Endodermal cell (in vitro differentiated cells): Measurements from ENCODE around the gene FNDC3A. TPM values are rescaled to one million over a fixed set of nuclear protein-coding genes. Genes with fewer than 3 reads are reported as not detected.

Experiments
- DNase-seq: peaks from one replicate; pipeline ENCODE4 v3.0.0-alpha.2; 2017
- H3K27ac ChIP-seq: 2 replicates; pipeline ENCODE4 v1.5.1; 2013; ENCODE audit warnings: mild to moderate bottlenecking, low read depth, low read length, moderate library complexity
- H3K27me3 ChIP-seq: 2 replicates; pipeline ENCODE4 v1.6.1; 2013; ENCODE audit warnings: mild to moderate bottlenecking, low read length, moderate library complexity; ENCODE audit not compliant: insufficient read depth, control insufficient read depth, poor library complexity, severe bottlenecking
- H3K36me3 ChIP-seq: 2 replicates; pipeline ENCODE4 v1.7.0; 2013; ENCODE audit warnings: mild to moderate bottlenecking, low read length, moderate library complexity; ENCODE audit not compliant: control insufficient read depth, insufficient read depth
- H3K4me1 ChIP-seq: one replicate; pipeline ENCODE4 v1.7.0; 2013; ENCODE audit warnings: low read length; ENCODE audit not compliant: control insufficient read depth, insufficient read depth
- H3K4me3 ChIP-seq: 2 replicates; pipeline ENCODE4 v1.5.1; 2013; ENCODE audit warnings: mild to moderate bottlenecking, low read length, moderate library complexity
- H3K9ac ChIP-seq: 2 replicates; pipeline ENCODE4 v1.6.1; 2013; ENCODE audit warnings: mild to moderate bottlenecking, low read length, moderate library complexity; ENCODE audit not compliant: poor library complexity, severe bottlenecking; ENCODE audit errors: extremely low read depth
- H3K9me3 ChIP-seq: 2 replicates; pipeline ENCODE4 v1.6.1; 2013; ENCODE audit warnings: mild to moderate bottlenecking, low read length, moderate library complexity; ENCODE audit not compliant: control insufficient read depth
- H3K27ac Mint-ChIP-seq: 2 replicates; pipeline ENCODE4 v1.8.0; 2020; ENCODE audit warnings: mixed read lengths
- H3K27me3 Mint-ChIP-seq: 2 replicates; pipeline ENCODE4 v1.8.0; 2021; ENCODE audit warnings: mild to moderate bottlenecking, mixed read lengths; ENCODE audit not compliant: insufficient read depth
- H3K36me3 Mint-ChIP-seq: 2 replicates; pipeline ENCODE4 v1.8.0; 2020; ENCODE audit warnings: low read depth, mixed read lengths
- H3K4me1 Mint-ChIP-seq: 2 replicates; pipeline ENCODE4 v1.8.0; 2020; ENCODE audit warnings: mixed read lengths
- H3K4me3 Mint-ChIP-seq: 2 replicates; pipeline ENCODE4 v1.8.0; 2020; ENCODE audit warnings: mild to moderate bottlenecking, moderate library complexity, mixed read lengths
- H3K9me3 Mint-ChIP-seq: 2 replicates; pipeline ENCODE4 v1.8.0; 2020; ENCODE audit warnings: mild to moderate bottlenecking, mixed read lengths
- WGBS, 2 experiments: methylation state at CpG; one replicate each; pipeline versions ENCODE4 v1.1.5 to v1.1.7; 2013; ENCODE audit warnings: missing lambda C conversion rate in 2 of 2, mixed read lengths in 1 of 2; ENCODE audit not compliant: insufficient coverage in 1 of 2, insufficient read length in 1 of 2; 5-methylcytosine and 5-hydroxymethylcytosine counted together
- total RNA-seq, 2 donors: library from RNA; stranded (reverse); fragmentation: NEBNext Ultra II Directional in 1 of 2; extraction: Animal tissue kit (Norgen Biotek cat#: 25700) in 1 of 2; gene quantifications; 2 replicates in 1 of 2; 3 replicates in 1 of 2; pipeline ENCODE4 v1.2.1, GENCODE V29; 2021
- TF ChIP-seq, protein P1 (sequence below): fragments of 200-600 bp; sonication (generic); conservative IDR thresholded peaks from 2 replicates; pipeline ENCODE4 v1.5.0; 2021; ENCODE audit warnings: antibody characterized with exemption, mild to moderate bottlenecking

FNDC3A gene
- total RNA-seq, 2 donors from 2014 or later, result 42.2 to 42.8 TPM

DNA sequence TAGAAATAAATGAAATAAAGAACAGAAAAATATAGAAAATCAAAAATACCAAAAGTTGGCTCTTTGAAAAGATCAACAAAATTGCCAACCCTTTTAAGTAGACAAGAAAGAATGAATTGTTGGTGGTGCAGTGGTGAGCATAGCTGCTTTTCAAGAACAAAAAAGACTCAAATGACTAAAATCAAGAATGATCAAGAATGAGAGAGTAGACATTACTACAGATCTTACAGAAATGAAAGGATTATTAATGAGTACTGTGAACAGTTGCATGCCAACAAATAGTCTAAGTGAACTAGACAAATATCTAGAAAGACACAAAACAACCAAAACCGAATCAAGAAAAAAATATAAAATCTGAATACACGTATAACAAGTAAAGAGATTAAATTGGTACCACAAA, 53.9 kb downstream of the FNDC3A start:
- H3K9me3 ChIP-seq, result peaks cover 22% of the 10 kb centered on the region
- TF ChIP-seq, protein P1, sequence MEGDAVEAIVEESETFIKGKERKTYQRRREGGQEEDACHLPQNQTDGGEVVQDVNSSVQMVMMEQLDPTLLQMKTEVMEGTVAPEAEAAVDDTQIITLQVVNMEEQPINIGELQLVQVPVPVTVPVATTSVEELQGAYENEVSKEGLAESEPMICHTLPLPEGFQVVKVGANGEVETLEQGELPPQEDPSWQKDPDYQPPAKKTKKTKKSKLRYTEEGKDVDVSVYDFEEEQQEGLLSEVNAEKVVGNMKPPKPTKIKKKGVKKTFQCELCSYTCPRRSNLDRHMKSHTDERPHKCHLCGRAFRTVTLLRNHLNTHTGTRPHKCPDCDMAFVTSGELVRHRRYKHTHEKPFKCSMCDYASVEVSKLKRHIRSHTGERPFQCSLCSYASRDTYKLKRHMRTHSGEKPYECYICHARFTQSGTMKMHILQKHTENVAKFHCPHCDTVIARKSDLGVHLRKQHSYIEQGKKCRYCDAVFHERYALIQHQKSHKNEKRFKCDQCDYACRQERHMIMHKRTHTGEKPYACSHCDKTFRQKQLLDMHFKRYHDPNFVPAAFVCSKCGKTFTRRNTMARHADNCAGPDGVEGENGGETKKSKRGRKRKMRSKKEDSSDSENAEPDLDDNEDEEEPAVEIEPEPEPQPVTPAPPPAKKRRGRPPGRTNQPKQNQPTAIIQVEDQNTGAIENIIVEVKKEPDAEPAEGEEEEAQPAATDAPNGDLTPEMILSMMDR, result no peak
- no peak overlapping the region for H3K27ac ChIP-seq
- H3K9ac ChIP-seq, result no peak overlapping the region
- DNase-seq, result no peak
- Mint-ChIP-seq H3K27me3 (no peaks in the 10 kb centered on the region), H3K9me3 (peaks cover 15% of the 10 kb centered on the region), H3K4me1 (no peaks in the 10 kb centered on the region), H3K27ac (no peak overlapping the region), H3K36me3 (peaks cover 49% of the 10 kb centered on the region), H3K4me3 (no peak overlapping the region)
- no peaks in the 10 kb centered on the region for H3K27me3 ChIP-seq
- no peaks in the 10 kb centered on the region for H3K4me1 ChIP-seq
- 95 to 100% methylated on average over 1 to 2 of the region's 2 CpGs for WGBS, 2 experiments
- peaks cover 6% of the 10 kb centered on the region for H3K36me3 ChIP-seq
- H3K4me3 ChIP-seq, result no peak overlapping the region

DNA sequence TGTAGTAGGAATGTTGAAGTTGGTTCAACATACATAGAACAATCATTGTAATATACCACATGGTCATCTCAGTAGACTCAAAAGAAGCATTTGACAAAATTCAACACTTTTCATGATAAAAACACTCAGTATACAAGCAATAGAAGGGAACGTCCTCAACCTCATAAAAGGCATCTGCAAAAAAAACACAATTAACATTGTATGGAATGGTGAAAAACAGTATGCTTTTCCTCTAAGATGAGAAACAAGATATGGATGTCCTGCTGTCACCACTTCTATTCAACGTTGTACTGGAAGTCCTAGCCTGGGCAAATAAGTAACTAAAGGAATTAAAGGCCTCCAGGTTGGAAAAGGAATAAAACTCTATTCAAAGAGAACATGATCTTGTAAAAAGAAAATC, 54.5 kb downstream of the FNDC3A start:
- Histone ChIP-seq H3K27me3 (no peaks in the 10 kb centered on the region), H3K9me3 (peaks cover 19% of the 10 kb centered on the region), H3K27ac (no peak overlapping the region), H3K4me3 (no peak overlapping the region), H3K36me3 (peaks cover 6% of the 10 kb centered on the region), H3K4me1 (no peaks in the 10 kb centered on the region), H3K9ac (no peak overlapping the region)
- Mint-ChIP-seq H3K4me1 (no peaks in the 10 kb centered on the region), H3K36me3 (peaks cover 45% of the 10 kb centered on the region), H3K9me3 (peaks cover 12% of the 10 kb centered on the region), H3K4me3 (no peak overlapping the region), H3K27me3 (no peaks in the 10 kb centered on the region), H3K27ac (no peak overlapping the region)
- TF ChIP-seq, protein P1, result no peak
- 94 to 100% methylated on average over 1 to 2 of the region's 2 CpGs for WGBS, 2 experiments
- no peak for DNase-seq

DNA sequence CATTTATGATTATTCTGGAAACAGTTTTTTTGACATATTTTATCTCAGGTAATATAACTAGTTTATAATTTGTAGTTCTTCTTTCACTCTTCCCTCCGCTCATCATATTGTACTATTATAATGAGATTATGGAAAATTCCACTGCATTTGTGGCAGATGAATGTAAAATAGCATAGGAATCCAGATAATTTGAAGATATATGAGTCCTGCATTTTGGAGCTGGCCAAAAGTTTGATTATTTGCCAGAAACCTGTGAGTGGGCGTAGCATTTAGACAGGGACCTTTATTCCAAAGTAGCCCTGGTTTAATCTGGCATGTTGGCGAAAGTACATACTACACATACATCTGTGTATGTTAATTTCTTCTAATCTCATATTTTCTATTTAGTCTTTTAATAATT, 65.2 kb downstream of the FNDC3A start:
- TF ChIP-seq, protein P1, result no peak
- no peaks in the 10 kb centered on the region for H3K4me1 ChIP-seq
- WGBS, 2 experiments, result 100% methylated on average over 1 to 2 of the region's 3 CpGs
- no peak overlapping the region for H3K4me3 ChIP-seq
- no peak overlapping the region for H3K27ac ChIP-seq
- no peaks in the 10 kb centered on the region for H3K9me3 ChIP-seq
- no peaks in the 10 kb centered on the region for H3K36me3 ChIP-seq
- no peak for DNase-seq
- Mint-ChIP-seq H3K4me1 (no peaks in the 10 kb centered on the region), H3K4me3 (no peak overlapping the region), H3K36me3 (peaks cover 24% of the 10 kb centered on the region), H3K9me3 (no peaks in the 10 kb centered on the region), H3K27me3 (no peaks in the 10 kb centered on the region), H3K27ac (no peak overlapping the region)
- H3K27me3 ChIP-seq, result no peaks in the 10 kb centered on the region
- H3K9ac ChIP-seq, result no peak overlapping the region
